Measurements from ENCODE around the gene OR52B6.

DNA sequence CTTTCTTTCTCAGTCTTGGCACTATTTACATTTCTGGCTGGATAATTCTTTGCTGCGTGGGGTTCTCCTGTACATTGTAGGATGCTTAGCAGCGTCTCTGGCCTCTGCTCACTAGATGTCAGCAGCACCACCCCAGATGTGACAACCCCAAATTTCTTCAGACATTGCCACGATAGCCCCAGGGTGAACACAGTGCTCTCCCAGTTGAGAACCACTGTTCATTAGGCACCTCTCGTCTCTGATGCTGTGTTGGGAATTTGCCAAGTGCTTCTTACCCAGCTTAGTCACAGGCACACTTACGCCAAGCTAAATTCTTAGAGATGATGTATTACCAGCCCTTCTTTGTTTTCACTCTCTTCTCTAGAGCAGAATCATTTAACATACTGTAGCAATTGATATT is 25.2 kb downstream of the OR52B6 start:
- TF ChIP-seq, protein P1, sequence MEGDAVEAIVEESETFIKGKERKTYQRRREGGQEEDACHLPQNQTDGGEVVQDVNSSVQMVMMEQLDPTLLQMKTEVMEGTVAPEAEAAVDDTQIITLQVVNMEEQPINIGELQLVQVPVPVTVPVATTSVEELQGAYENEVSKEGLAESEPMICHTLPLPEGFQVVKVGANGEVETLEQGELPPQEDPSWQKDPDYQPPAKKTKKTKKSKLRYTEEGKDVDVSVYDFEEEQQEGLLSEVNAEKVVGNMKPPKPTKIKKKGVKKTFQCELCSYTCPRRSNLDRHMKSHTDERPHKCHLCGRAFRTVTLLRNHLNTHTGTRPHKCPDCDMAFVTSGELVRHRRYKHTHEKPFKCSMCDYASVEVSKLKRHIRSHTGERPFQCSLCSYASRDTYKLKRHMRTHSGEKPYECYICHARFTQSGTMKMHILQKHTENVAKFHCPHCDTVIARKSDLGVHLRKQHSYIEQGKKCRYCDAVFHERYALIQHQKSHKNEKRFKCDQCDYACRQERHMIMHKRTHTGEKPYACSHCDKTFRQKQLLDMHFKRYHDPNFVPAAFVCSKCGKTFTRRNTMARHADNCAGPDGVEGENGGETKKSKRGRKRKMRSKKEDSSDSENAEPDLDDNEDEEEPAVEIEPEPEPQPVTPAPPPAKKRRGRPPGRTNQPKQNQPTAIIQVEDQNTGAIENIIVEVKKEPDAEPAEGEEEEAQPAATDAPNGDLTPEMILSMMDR (IDR thresholded peaks at IDR 0.05) = no peak
- TF ChIP-seq EP300 (IDR thresholded peaks at IDR 0.05) = no peak
- TF ChIP-seq POLR2A (IDR thresholded peaks at IDR 0.05) = no peak
